Liver (tissue), 9 donors: ENCODE measurements around the gene RASSF8. TPM values are rescaled to one million over a fixed set of nuclear protein-coding genes. Genes with fewer than 3 reads are reported as not detected.

ENCODE experiments used
- DNase-seq: peaks from one replicate; pipeline ENCODE4 v3.0.0-alpha.2; 2017; ENCODE audit warnings: low spot score
- H3K27ac ChIP-seq, 2 donors: one replicate each; pipeline ENCODE4 v1.7.0; 2013; ENCODE audit warnings: inconsistent platforms in 2 of 2, low read length in 2 of 2, control low read depth in 1 of 2, low read depth in 1 of 2, mild to moderate bottlenecking in 1 of 2
- H3K27me3 ChIP-seq, 4 donors: one replicate each; pipeline versions ENCODE4 v1.6.1 to v1.7.0; 2013; ENCODE audit warnings: low read length in 3 of 4, inconsistent platforms in 1 of 4, mild to moderate bottlenecking in 1 of 4, moderate library complexity in 1 of 4; ENCODE audit not compliant: control insufficient read depth in 4 of 4, insufficient read depth in 4 of 4
- H3K36me3 ChIP-seq, 4 donors: one replicate each; pipeline versions ENCODE4 v1.6.1 to v1.7.0; 2013; ENCODE audit warnings: low read length in 3 of 4, mild to moderate bottlenecking in 3 of 4, low read depth in 1 of 4, moderate library complexity in 1 of 4; ENCODE audit not compliant: control insufficient read depth in 4 of 4, insufficient read depth in 3 of 4
- H3K4me1 ChIP-seq, 4 donors: one replicate each; pipeline versions ENCODE4 v1.6.1 to v1.7.0; 2013; ENCODE audit warnings: low read length in 3 of 4, mild to moderate bottlenecking in 3 of 4, moderate library complexity in 1 of 4; ENCODE audit not compliant: control insufficient read depth in 4 of 4, insufficient read depth in 4 of 4
- H3K4me3 ChIP-seq, 3 donors: one replicate each; pipeline versions ENCODE4 v1.6.1 to v1.7.0; 2013; ENCODE audit warnings: low read length in 3 of 3, control low read depth in 1 of 3, low read depth in 1 of 3, mild to moderate bottlenecking in 1 of 3
- H3K9ac ChIP-seq, 2 donors: one replicate each; pipeline ENCODE4 v1.7.0; 2013; ENCODE audit warnings: low read length in 2 of 2, mild to moderate bottlenecking in 2 of 2, moderate library complexity in 2 of 2, control low read depth in 1 of 2, low read depth in 1 of 2
- H3K9me3 ChIP-seq, 4 donors: one replicate each; pipeline versions ENCODE4 v1.6.1 to v1.7.0; 2013; ENCODE audit warnings: low read length in 3 of 4; ENCODE audit not compliant: control insufficient read depth in 4 of 4
- EGR1 ChIP-seq, 2 donors: IDR thresholded peaks; 2 replicates each; pipeline ENCODE4 v1.6.1; 2016 to 2018; ENCODE audit warnings: antibody characterized with exemption in 2 of 2, low read depth in 2 of 2
- FOXA1 ChIP-seq: IDR thresholded peaks from 2 replicates; pipeline ENCODE4 v1.6.1; 2016; ENCODE audit warnings: antibody characterized with exemption
- FOXA2 ChIP-seq: IDR thresholded peaks from 2 replicates; pipeline ENCODE4 v1.6.1; 2016; ENCODE audit warnings: antibody characterized with exemption
- GABPA ChIP-seq, 2 donors: IDR thresholded peaks in 1 of 2; conservative IDR thresholded peaks in 1 of 2; 2 replicates each; pipeline ENCODE4 v1.6.1; 2016; ENCODE audit warnings: antibody characterized with exemption in 2 of 2, mild to moderate bottlenecking in 1 of 2, moderate library complexity in 1 of 2
- HNF4A ChIP-seq, 2 donors: conservative IDR thresholded peaks; 2 replicates each; pipeline ENCODE4 v1.6.1; 2016; ENCODE audit warnings: antibody characterized with exemption in 2 of 2, mild to moderate bottlenecking in 2 of 2
- HNF4G ChIP-seq: IDR thresholded peaks from 2 replicates; pipeline ENCODE4 v1.6.1; 2016; ENCODE audit warnings: antibody characterized with exemption
- JUND ChIP-seq, 2 donors: IDR thresholded peaks; 2 replicates each; pipeline ENCODE4 v1.6.1; 2016; ENCODE audit warnings: antibody characterized with exemption in 2 of 2
- NR2F2 ChIP-seq: IDR thresholded peaks from 2 replicates; pipeline ENCODE4 v1.6.1; 2016; ENCODE audit warnings: antibody characterized with exemption
- RAD21 ChIP-seq, 2 donors: IDR thresholded peaks; 2 replicates each; pipeline ENCODE4 v1.6.1; 2016; ENCODE audit warnings: antibody characterized with exemption in 2 of 2, mild to moderate bottlenecking in 2 of 2
- RXRA ChIP-seq, 2 donors: IDR thresholded peaks; 2 replicates each; pipeline ENCODE4 v1.6.1; 2017 to 2018; ENCODE audit warnings: antibody characterized with exemption in 2 of 2, mild to moderate bottlenecking in 1 of 2
- SP1 ChIP-seq: IDR thresholded peaks from 2 replicates; pipeline ENCODE4 v1.6.1; 2018; ENCODE audit warnings: antibody characterized with exemption, mild to moderate bottlenecking
- TAF1 ChIP-seq: conservative IDR thresholded peaks from 2 replicates; pipeline ENCODE4 v1.6.1; 2016; ENCODE audit warnings: antibody characterized with exemption, mild to moderate bottlenecking
- YY1 ChIP-seq: IDR thresholded peaks from 2 replicates; pipeline ENCODE4 v1.6.1; 2016; ENCODE audit warnings: antibody characterized with exemption, mild to moderate bottlenecking
- WGBS: extraction: QIAGEN DNeasy Blood & Tissue Kit; methylation state at CpG from one replicate; pipeline ENCODE4 v1.1.7; 2013; 5-methylcytosine and 5-hydroxymethylcytosine counted together
- polyA plus RNA-seq, 2 donors: library from polyadenylated mRNA; stranded (reverse) in 1 of 2; unstranded in 1 of 2; fragments of 200-250 nt in 1 of 2; fragments of >200 nt in 1 of 2; fragmentation: Nextera tagmentation in 1 of 2; extraction: Ambion mirVana in 1 of 2; gene quantifications; one replicate each; pipeline versions ENCODE4 v1.2.1 to v1.2.3, GENCODE V29; 2013 to 2015
- total RNA-seq, 2 donors: library from RNA; depleted of rRNA; stranded (reverse); fragments of >200 nt; gene quantifications; one replicate each; pipeline ENCODE4 v1.2.3, GENCODE V29; 2014
- TF ChIP-seq, protein P1 (sequence below): IDR thresholded peaks from 2 replicates; pipeline ENCODE4 v1.6.1; 2016; ENCODE audit warnings: antibody characterized with exemption
- TF ChIP-seq, protein P2 (sequence below): IDR thresholded peaks from 2 replicates; pipeline ENCODE4 v1.6.1; 2016; ENCODE audit warnings: antibody characterized with exemption, mild to moderate bottlenecking
- TF ChIP-seq, protein P3 (sequence below): fragments of 150-350 bp; IDR thresholded peaks from 2 replicates; pipeline ENCODE4 v1.5.1; 2017; ENCODE audit warnings: improper control_type of control experiment, low read depth, low read length; ENCODE audit not compliant: missing input control
- TF ChIP-seq, protein P4 (sequence below): IDR thresholded peaks from 2 replicates; pipeline ENCODE4 v1.6.1; 2016; ENCODE audit warnings: antibody characterized with exemption
- TF ChIP-seq, protein P5 (sequence below): IDR thresholded peaks from 2 replicates; pipeline ENCODE4 v1.6.1; 2016; ENCODE audit warnings: antibody characterized with exemption
- donor health status: healthy.
- donor health status: healthy.
- donor health status: healthy.
- donor health status: healthy.
- donor health status: healthy.

RASSF8 gene
- total and polyA plus RNA-seq, 4 donors = 1.7 to 9.4 (median 3.3) TPM

DNA sequence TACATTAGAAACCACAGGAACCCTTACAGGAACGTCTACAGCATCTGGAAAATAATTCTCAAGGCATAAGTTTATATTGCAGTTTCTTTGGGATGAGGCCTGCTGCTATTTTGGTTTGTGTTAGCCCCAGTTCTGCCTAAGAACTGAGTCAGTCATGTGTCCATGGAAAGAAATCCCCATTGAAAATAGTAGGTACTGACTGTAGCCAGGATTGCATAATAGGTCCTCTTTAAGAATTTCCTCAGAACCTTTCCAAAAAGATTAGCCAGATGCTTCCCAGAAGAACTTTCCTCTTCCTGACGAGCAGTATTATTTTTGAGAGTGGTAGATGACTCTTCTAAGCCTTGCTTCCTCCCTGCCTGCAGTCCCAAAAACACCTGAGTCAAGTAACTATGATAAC is 52.6 kb downstream of the RASSF8 start:
- Histone ChIP-seq H3K27me3 (no peaks in the 10 kb centered on the region), H3K36me3 (no peaks in the 10 kb centered on the region), H3K27ac (no peak overlapping the region), H3K4me1 (no peaks in the 10 kb centered on the region), H3K9ac (no peak overlapping the region), H3K4me3 (no peak overlapping the region), H3K9me3 (no peaks in the 10 kb centered on the region)
- TF ChIP-seq RAD21 (IDR thresholded peaks at IDR 0.05) (no peak), NR2F2 (peak; percentile 50), FOXA1 (no peak)
- TF ChIP-seq, protein P1, sequence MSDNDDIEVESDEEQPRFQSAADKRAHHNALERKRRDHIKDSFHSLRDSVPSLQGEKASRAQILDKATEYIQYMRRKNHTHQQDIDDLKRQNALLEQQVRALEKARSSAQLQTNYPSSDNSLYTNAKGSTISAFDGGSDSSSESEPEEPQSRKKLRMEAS = no peak
- TF ChIP-seq, protein P2, sequence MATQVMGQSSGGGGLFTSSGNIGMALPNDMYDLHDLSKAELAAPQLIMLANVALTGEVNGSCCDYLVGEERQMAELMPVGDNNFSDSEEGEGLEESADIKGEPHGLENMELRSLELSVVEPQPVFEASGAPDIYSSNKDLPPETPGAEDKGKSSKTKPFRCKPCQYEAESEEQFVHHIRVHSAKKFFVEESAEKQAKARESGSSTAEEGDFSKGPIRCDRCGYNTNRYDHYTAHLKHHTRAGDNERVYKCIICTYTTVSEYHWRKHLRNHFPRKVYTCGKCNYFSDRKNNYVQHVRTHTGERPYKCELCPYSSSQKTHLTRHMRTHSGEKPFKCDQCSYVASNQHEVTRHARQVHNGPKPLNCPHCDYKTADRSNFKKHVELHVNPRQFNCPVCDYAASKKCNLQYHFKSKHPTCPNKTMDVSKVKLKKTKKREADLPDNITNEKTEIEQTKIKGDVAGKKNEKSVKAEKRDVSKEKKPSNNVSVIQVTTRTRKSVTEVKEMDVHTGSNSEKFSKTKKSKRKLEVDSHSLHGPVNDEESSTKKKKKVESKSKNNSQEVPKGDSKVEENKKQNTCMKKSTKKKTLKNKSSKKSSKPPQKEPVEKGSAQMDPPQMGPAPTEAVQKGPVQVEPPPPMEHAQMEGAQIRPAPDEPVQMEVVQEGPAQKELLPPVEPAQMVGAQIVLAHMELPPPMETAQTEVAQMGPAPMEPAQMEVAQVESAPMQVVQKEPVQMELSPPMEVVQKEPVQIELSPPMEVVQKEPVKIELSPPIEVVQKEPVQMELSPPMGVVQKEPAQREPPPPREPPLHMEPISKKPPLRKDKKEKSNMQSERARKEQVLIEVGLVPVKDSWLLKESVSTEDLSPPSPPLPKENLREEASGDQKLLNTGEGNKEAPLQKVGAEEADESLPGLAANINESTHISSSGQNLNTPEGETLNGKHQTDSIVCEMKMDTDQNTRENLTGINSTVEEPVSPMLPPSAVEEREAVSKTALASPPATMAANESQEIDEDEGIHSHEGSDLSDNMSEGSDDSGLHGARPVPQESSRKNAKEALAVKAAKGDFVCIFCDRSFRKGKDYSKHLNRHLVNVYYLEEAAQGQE = no peak
- DNase-seq = no peak
- 79% methylated on average over 2 of the region's 2 CpGs for WGBS

DNA sequence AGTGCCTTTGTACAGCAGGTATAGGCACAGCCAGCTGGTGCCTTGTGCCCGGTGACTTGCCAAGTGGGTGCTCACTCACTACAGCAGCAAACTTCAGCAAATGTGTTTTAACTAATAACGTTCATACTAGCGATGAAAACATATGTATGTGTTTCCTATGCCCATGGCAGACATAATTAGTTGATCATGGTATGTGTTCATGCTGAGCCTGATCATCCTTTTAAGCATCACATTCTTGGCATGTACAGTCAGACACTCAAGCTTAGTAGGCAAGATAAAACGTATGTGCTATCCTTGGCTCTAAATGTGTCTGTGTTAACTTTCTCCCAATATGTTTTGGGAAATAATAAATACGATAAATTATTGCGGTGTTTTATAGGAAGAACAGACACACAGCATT is 55.6 kb downstream of the RASSF8 start:
- Histone ChIP-seq H3K9ac (no peak overlapping the region), H3K9me3 (no peaks in the 10 kb centered on the region), H3K27ac (no peak overlapping the region), H3K4me1 (peaks cover 0 to 5% (median 0%) of the 10 kb centered on the region in 4 donors), H3K4me3 (no peak overlapping the region), H3K36me3 (no peaks in the 10 kb centered on the region), H3K27me3 (no peaks in the 10 kb centered on the region)
- 94% methylated on average over 6 of the region's 6 CpGs for WGBS
- DNase-seq = no peak
- TF ChIP-seq, protein P2 = no peak
- TF ChIP-seq GABPA (IDR thresholded peaks at IDR 0.05 in 1 of 2, conservative IDR thresholded peaks at IDR 0.05 in 1 of 2) = no peak
- TF ChIP-seq JUND (IDR thresholded peaks at IDR 0.05) = no peak
- no peak for TF ChIP-seq EGR1 (IDR thresholded peaks at IDR 0.05; ENCODE audit: low read depth in 2 of 2)
- TF ChIP-seq HNF4G = no peak
- TF ChIP-seq SP1 = no peak
- no peak for TF ChIP-seq TAF1
- TF ChIP-seq, protein P3, sequence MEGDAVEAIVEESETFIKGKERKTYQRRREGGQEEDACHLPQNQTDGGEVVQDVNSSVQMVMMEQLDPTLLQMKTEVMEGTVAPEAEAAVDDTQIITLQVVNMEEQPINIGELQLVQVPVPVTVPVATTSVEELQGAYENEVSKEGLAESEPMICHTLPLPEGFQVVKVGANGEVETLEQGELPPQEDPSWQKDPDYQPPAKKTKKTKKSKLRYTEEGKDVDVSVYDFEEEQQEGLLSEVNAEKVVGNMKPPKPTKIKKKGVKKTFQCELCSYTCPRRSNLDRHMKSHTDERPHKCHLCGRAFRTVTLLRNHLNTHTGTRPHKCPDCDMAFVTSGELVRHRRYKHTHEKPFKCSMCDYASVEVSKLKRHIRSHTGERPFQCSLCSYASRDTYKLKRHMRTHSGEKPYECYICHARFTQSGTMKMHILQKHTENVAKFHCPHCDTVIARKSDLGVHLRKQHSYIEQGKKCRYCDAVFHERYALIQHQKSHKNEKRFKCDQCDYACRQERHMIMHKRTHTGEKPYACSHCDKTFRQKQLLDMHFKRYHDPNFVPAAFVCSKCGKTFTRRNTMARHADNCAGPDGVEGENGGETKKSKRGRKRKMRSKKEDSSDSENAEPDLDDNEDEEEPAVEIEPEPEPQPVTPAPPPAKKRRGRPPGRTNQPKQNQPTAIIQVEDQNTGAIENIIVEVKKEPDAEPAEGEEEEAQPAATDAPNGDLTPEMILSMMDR = no peak
- TF ChIP-seq, protein P4, sequence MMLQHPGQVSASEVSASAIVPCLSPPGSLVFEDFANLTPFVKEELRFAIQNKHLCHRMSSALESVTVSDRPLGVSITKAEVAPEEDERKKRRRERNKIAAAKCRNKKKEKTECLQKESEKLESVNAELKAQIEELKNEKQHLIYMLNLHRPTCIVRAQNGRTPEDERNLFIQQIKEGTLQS = no peak
- no peak for TF ChIP-seq FOXA2
- TF ChIP-seq, protein P5, sequence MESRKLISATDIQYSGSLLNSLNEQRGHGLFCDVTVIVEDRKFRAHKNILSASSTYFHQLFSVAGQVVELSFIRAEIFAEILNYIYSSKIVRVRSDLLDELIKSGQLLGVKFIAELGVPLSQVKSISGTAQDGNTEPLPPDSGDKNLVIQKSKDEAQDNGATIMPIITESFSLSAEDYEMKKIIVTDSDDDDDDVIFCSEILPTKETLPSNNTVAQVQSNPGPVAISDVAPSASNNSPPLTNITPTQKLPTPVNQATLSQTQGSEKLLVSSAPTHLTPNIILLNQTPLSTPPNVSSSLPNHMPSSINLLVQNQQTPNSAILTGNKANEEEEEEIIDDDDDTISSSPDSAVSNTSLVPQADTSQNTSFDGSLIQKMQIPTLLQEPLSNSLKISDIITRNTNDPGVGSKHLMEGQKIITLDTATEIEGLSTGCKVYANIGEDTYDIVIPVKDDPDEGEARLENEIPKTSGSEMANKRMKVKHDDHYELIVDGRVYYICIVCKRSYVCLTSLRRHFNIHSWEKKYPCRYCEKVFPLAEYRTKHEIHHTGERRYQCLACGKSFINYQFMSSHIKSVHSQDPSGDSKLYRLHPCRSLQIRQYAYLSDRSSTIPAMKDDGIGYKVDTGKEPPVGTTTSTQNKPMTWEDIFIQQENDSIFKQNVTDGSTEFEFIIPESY = no peak
- no peak for TF ChIP-seq NR2F2
- no peak for TF ChIP-seq FOXA1
- TF ChIP-seq, protein P1 = no peak
- no peak for TF ChIP-seq YY1
- TF ChIP-seq RAD21 (IDR thresholded peaks at IDR 0.05) = no peak
- no peak for TF ChIP-seq HNF4A (conservative IDR thresholded peaks at IDR 0.05)
- TF ChIP-seq RXRA (IDR thresholded peaks at IDR 0.05) = no peak
